ENCODE data around the gene DTNA.

DNA sequence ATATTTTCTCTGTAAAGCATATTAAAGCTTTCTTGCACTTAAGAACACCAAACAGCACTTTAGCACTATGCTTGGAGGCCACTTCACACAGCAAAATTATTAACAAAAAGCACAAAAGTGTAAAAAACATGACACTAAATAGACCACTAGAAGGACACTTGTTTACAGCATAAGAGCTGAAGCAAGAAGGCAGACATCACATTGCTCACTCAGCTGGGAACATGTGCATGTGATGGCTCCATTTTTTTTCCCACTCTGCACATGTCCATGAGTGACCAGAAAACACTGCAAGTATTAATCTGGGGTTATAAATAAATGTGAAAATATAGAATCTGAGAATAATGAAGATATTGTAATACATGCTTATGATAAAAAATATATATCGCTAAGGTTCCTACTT lies 228.0 kb downstream of the DTNA start:
- no peak for TF ChIP-seq YY1 (IDR thresholded peaks at IDR 0.05; ENCODE audit: insufficient read depth, insufficient read length)
- no peak for TF ChIP-seq ZNF274 (IDR thresholded peaks at IDR 0.05; ENCODE audit: low read depth, low read length)
